Putamen (tissue), 1 donor: Measurements from ENCODE around the gene CCL16.
A peak's percentile ranks its signal among the peaks of the same experiment; 100 is the strongest.

ENCODE experiments used
- DNase-seq: peaks from one replicate; pipeline ENCODE4 v3.0.0-alpha.2; 2016; ENCODE audit warnings: low spot score

Gene CCL16

GRCh38 chr17:35934760-35935159 is 46.5 kb downstream of the CCL16 start:
- DNase-seq: no peak

GRCh38 chr17:35932586-35932985 is 48.7 kb downstream of the CCL16 start:
- DNase-seq: no peak

GRCh38 chr17:35931794-35932425 is 49.4 kb downstream of the CCL16 start:
- no peak for DNase-seq

GRCh38 chr17:35930211-35931065 is 50.9 kb downstream of the CCL16 start, which contains the start of gene RDM1:
RDM1 (minus strand) TSS chr17:35930773; CDS start chr17:35930727, 46 bp downstream.
- DNase-seq: peak; percentile 53

GRCh38 chr17:35927714-35928113 is 53.6 kb downstream of the CCL16 start:
- DNase-seq: no peak
